Keratinocyte (primary cell): ENCODE measurements around the gene CDH8. TPM values are rescaled to one million over a fixed set of nuclear protein-coding genes. Genes with fewer than 3 reads are reported as not detected.

ENCODE experiments used
- DNase-seq: peaks from one replicate; pipeline ENCODE4 v3.0.0-alpha.2; 2011; ENCODE audit warnings: low read depth, missing footprints, low spot score
- FAIRE-seq: peaks from 2 replicates; lab custom pipeline; 2011; peaks lifted over from hg19 to GRCh38; lab: Jason Lieb, UNC
- H2AFZ ChIP-seq: 2 replicates; pipeline ENCODE4 v1.6.0; 2012; ENCODE audit warnings: low read length, control low read depth, inconsistent platforms; ENCODE audit not compliant: control insufficient read depth
- H3K27ac ChIP-seq: 2 replicates; pipeline ENCODE4 v1.5.1; 2011; ENCODE audit warnings: low read length; ENCODE audit not compliant: control insufficient read depth, insufficient read depth
- H3K27me3 ChIP-seq: 3 replicates; pipeline ENCODE4 v1.6.0; 2011; ENCODE audit warnings: low read length; ENCODE audit not compliant: control insufficient read depth, insufficient read depth; ENCODE audit errors: extremely low read depth
- H3K36me3 ChIP-seq, 2 experiments: 2 replicates in 1 of 2; 3 replicates in 1 of 2; pipeline ENCODE4 v1.5.1; 2011; ENCODE audit warnings: low read length in 2 of 2, mild to moderate bottlenecking in 1 of 2; ENCODE audit not compliant: control insufficient read depth in 2 of 2, insufficient read depth in 2 of 2; ENCODE audit errors: extremely low read depth in 1 of 2
- H3K4me1 ChIP-seq: 3 replicates; pipeline ENCODE4 v1.5.1; 2011; ENCODE audit warnings: low read length; ENCODE audit not compliant: control insufficient read depth, insufficient read depth; ENCODE audit errors: extremely low read depth
- H3K4me2 ChIP-seq: 3 replicates; pipeline ENCODE4 v1.6.0; 2011; ENCODE audit warnings: low read depth, low read length; ENCODE audit not compliant: control insufficient read depth, insufficient read depth; ENCODE audit errors: extremely low read depth
- H3K4me3 ChIP-seq, 3 experiments: fragments of 200-600 bp in 1 of 3; sonication (generic) in 1 of 3; 2 replicates in 2 of 3; 3 replicates in 1 of 3; pipeline ENCODE4 v1.5.1; 2011 to 2016; ENCODE audit warnings: low read length in 3 of 3, mild to moderate bottlenecking in 3 of 3, control low read depth in 2 of 3, inconsistent platforms in 1 of 3, low read depth in 1 of 3, mixed read lengths in 1 of 3, mixed run types in 1 of 3, moderate library complexity in 1 of 3; ENCODE audit not compliant: control insufficient read depth in 2 of 3, insufficient read depth in 2 of 3; ENCODE audit errors: extremely low read depth in 1 of 3
- H3K79me2 ChIP-seq: 2 replicates; pipeline ENCODE4 v1.6.0; 2012; ENCODE audit warnings: low read length; ENCODE audit not compliant: control insufficient read depth, insufficient read depth
- H3K9ac ChIP-seq: 3 replicates; pipeline ENCODE4 v1.6.0; 2011; ENCODE audit warnings: low read length; ENCODE audit not compliant: control insufficient read depth, insufficient read depth; ENCODE audit errors: extremely low read depth
- H3K9me1 ChIP-seq: 3 replicates; pipeline ENCODE4 v1.6.0; 2011; ENCODE audit warnings: low read length; ENCODE audit not compliant: control insufficient read depth, insufficient read depth; ENCODE audit errors: extremely low read depth
- H3K9me3 ChIP-seq: 2 replicates; pipeline ENCODE4 v1.5.1; 2012; ENCODE audit warnings: low read depth, low read length; ENCODE audit not compliant: control insufficient read depth
- H4K20me1 ChIP-seq: 3 replicates; pipeline ENCODE4 v1.6.0; 2011; ENCODE audit warnings: low read length; ENCODE audit not compliant: control insufficient read depth, insufficient read depth; ENCODE audit errors: extremely low read depth
- EZH2 ChIP-seq: IDR thresholded peaks from one replicate; pipeline ENCODE4 v1.6.1; 2012; ENCODE audit warnings: inconsistent platforms, mild to moderate bottlenecking, low read length, moderate library complexity
- dilution Hi-C: fragments of 300-500 bp; cut with MboI; formaldehyde crosslinking; loops from one replicate; pipeline ENCODE4 v1.7.0; 2020; ENCODE audit warnings: low sequenced_read_pairs; ENCODE audit not compliant: extremely low pct_ligation_motif_present
- polyA plus RNA-seq, 5 experiments: library from polyadenylated mRNA; depleted of rRNA in 3 of 5; stranded (reverse) in 3 of 5; stranded (forward) in 1 of 5; unstranded in 1 of 5; fragments of >200 nt; gene quantifications; 1 replicate in 1 of 5; 2 replicates in 3 of 5; 3 replicates in 1 of 5; pipeline versions ENCODE4 v1.2.1 to v1.2.3, GENCODE V29; 2011 to 2012; ENCODE audit warnings: missing spikeins in 2 of 5, low read depth in 1 of 5, low replicate concordance in 1 of 5
- TF ChIP-seq, protein P1 (sequence below), 3 experiments: IDR thresholded peaks in 1 of 3; conservative IDR thresholded peaks in 1 of 3; optimal IDR thresholded peaks in 1 of 3; 2 replicates in 2 of 3; 3 replicates in 1 of 3; pipeline versions ENCODE3 to v1.5.1; 2011; ENCODE audit warnings: low read length in 3 of 3, mild to moderate bottlenecking in 3 of 3, moderate library complexity in 2 of 3, control low read depth in 1 of 3, inconsistent platforms in 1 of 3; ENCODE audit not compliant: insufficient read depth in 2 of 3; ENCODE audit errors: extremely low read depth in 1 of 3

The CDH8 gene
- polyA plus RNA-seq, 1 donor (not counting 4 experiments of a cell fraction or from before 2014, with no cell fraction given): 0.18 TPM

DNA sequence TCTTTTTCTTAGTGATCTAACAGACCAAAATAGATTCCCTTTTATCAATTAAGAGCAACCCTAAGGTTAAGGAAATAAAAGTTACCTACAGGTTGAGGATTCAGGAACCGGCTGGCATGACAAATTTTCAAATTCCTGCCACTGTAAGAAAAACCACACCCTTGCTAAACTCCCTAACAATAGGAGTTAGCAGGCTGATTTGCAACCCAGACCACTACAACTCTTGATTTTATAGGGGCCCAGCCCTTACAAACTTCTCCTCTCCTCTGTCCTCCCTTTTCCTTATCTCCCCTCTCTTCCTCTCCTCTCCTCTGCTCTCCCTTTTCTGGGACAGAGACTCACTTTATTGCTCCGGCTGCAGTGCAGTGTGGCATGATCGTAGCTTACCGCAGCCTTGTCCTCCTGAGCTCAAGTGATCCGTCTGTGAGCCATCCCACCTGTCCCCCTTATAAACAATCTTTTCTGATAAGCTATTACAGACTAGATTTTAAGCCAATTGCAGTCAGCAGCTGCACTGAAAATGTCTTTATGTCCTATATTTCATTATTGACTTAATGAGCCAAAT, 418.9 kb downstream of the CDH8 start:
- H3K27me3 ChIP-seq: no peaks in the 10 kb centered on the region
- no peak overlapping the region for H3K4me2 ChIP-seq
- H3K4me1 ChIP-seq: no peaks in the 10 kb centered on the region
- FAIRE-seq: no peak
- H3K27ac ChIP-seq: no peak overlapping the region
- H3K79me2 ChIP-seq: no peaks in the 10 kb centered on the region
- no peak overlapping the region for H2AFZ ChIP-seq
- H3K9me3 ChIP-seq: no peaks in the 10 kb centered on the region
- no peaks in the 10 kb centered on the region for H3K36me3 ChIP-seq
- no peak overlapping the region for H3K9ac ChIP-seq
- TF ChIP-seq EZH2: no peak
- TF ChIP-seq, protein P1, sequence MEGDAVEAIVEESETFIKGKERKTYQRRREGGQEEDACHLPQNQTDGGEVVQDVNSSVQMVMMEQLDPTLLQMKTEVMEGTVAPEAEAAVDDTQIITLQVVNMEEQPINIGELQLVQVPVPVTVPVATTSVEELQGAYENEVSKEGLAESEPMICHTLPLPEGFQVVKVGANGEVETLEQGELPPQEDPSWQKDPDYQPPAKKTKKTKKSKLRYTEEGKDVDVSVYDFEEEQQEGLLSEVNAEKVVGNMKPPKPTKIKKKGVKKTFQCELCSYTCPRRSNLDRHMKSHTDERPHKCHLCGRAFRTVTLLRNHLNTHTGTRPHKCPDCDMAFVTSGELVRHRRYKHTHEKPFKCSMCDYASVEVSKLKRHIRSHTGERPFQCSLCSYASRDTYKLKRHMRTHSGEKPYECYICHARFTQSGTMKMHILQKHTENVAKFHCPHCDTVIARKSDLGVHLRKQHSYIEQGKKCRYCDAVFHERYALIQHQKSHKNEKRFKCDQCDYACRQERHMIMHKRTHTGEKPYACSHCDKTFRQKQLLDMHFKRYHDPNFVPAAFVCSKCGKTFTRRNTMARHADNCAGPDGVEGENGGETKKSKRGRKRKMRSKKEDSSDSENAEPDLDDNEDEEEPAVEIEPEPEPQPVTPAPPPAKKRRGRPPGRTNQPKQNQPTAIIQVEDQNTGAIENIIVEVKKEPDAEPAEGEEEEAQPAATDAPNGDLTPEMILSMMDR (optimal IDR thresholded peaks at IDR 0.05 in 1 of 3, IDR thresholded peaks at IDR 0.05 in 1 of 3, conservative IDR thresholded peaks at IDR 0.05 in 1 of 3; ENCODE audit: extremely low read depth in 1 of 3, insufficient read depth in 2 of 3, low read length in 3 of 3): no peak
- dilution Hi-C loops: no loop called here
- no peaks in the 10 kb centered on the region for H4K20me1 ChIP-seq
- H3K4me3 ChIP-seq: no peak overlapping the region
- no peak for DNase-seq
- H3K9me1 ChIP-seq: no peaks in the 10 kb centered on the region

DNA sequence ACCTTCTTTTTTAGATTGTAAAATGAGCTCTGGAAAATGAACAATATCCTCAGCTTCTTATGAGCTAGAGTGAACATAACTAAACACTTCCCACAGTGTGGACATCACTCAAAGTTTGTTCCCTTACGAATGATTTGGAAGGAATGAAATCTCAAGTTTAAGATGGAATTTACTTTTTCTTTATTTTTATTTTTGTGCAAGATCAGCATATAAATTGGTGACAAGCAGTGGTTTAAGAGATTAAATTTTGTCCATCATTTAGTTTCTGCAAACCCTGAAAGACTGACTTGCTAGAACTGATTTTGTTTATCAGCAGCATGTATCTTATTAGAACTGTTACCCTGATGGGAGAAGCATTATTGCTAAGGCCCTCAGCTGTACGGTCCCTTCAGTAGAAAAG, 420.1 kb downstream of the CDH8 start:
- Histone ChIP-seq H3K9me3 (no peaks in the 10 kb centered on the region), H3K4me1 (no peaks in the 10 kb centered on the region), H3K79me2 (no peaks in the 10 kb centered on the region), H3K36me3 (no peaks in the 10 kb centered on the region), H3K9me1 (no peaks in the 10 kb centered on the region), H4K20me1 (no peaks in the 10 kb centered on the region), H3K4me3 (no peak overlapping the region), H3K27ac (no peak overlapping the region), H3K27me3 (no peaks in the 10 kb centered on the region), H3K9ac (no peak overlapping the region), H2AFZ (no peak overlapping the region), H3K4me2 (no peak overlapping the region)
- dilution Hi-C loops: no loop called here
- DNase-seq: no peak
- no peak for FAIRE-seq
- TF ChIP-seq, protein P1 (optimal IDR thresholded peaks at IDR 0.05 in 1 of 3, IDR thresholded peaks at IDR 0.05 in 1 of 3, conservative IDR thresholded peaks at IDR 0.05 in 1 of 3; ENCODE audit: extremely low read depth in 1 of 3, insufficient read depth in 2 of 3, low read length in 3 of 3): no peak
- no peak for TF ChIP-seq EZH2
